T47D (cell line): ENCODE data around the gene DBT.
"Not testable (repeated sequence)": the region's sequence is repeated elsewhere in the genome, so short reads cannot be mapped to it uniquely, and the experiment has no call there.

Experiments used
- DNase-seq, 2 experiments: peaks; one replicate each; pipeline versions ENCODE4 v3.0.0 to v3.0.0-alpha.2; 2011 to 2012; ENCODE audit warnings: low read depth in 1 of 2, low spot score in 1 of 2
- JUND ChIP-seq: IDR thresholded peaks from 2 replicates; pipeline ENCODE4 v1.6.1; 2012; ENCODE audit warnings: low read depth
- in situ Hi-C: cut with HindIII; loops from 2 replicates; pipeline ENCODE4 v1.10.0; 2016; ENCODE audit warnings: low sequenced_read_pairs, low pct_unique_long_range_greater_than_20kb

The DBT gene

DNA sequence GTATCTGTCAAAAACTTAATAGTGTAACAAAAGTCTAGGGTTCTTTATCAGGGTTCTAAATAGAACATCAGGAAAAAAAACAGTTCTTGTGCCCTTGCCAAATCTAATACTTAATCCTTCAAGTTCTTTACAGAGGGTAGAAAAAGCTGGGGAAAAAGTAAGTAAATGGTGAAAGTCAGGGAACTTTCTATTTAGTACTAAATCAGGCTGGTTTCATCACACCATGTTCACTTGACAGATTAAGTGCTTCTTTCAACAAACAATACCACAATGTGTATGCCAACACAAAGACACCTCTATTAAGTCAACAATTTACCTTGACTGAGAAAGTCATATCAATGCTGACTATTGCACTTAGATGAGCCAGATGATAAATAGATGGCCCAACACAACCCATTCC is 9.7 kb downstream of the DBT start:
- in situ Hi-C loops: no loop called here
- DNase-seq: no peak
- no peak for TF ChIP-seq JUND

GRCh38 chr1:100237091-100237490 is 12.5 kb downstream of the DBT start:
- TF ChIP-seq JUND: no peak
- in situ Hi-C loops: no loop called here
- DNase-seq: no peak

- TF ChIP-seq JUND: no peak
- in situ Hi-C loops: no loop called here
- DNase-seq: no peak
Measured at GRCh38 chr1:100234432-100234831, 15.2 kb downstream of the DBT start.

DNA sequence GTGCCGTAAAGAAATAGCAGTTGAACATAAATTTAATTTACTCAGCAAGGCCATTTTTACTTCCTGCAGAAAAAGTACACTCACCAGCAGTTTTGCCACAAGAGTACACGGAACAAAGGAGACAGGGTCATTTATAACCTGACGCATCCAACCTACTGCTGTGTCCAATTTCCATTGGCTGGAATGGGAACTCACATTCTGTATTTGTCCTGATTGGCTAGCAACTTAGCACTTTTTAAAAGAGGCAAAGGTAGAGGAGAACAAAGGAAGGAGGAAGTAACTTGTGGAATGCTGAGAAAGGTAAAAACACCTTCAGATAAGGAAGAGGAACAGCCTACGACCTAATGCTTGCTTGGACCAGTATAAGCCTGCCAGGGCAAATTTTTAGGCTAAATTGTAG is 16.1 kb downstream of the DBT start:
- in situ Hi-C loops, DNase-seq: not testable (repeated sequence)

DNA sequence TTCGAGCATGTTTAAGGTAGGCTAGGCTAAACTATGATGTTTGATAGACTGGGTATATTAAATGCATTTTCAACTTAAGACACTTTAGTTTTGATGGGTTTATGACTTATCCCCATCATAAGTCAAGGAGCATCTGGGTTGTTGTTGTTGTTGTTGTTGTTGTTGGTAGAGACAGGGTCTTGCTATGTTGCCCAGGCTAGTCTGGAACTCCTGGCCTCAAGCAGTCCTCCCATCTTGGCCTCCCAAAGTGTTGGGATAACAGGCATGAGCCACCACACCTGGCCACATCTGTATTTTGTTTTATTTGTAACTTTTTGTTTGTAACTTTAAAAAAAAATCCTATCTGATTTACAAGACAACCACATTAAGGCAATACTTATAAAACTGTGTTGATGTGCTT is 17.5 kb downstream of the DBT start:
- TF ChIP-seq JUND: no peak
- in situ Hi-C loops: no loop called here
- no peak for DNase-seq

- in situ Hi-C loops: no loop called here
- DNase-seq: no peak
- no peak for TF ChIP-seq JUND
Measured at GRCh38 chr1:100231721-100232120, 17.9 kb downstream of the DBT start.

- in situ Hi-C loops: no loop called here
- no peak for DNase-seq
- TF ChIP-seq JUND: no peak
Measured at GRCh38 chr1:100230765-100231164, 18.9 kb downstream of the DBT start.

- no peak for TF ChIP-seq JUND
- in situ Hi-C loops: no loop called here
- DNase-seq: no peak
Measured at GRCh38 chr1:100229681-100230443, 19.8 kb downstream of the DBT start.

GRCh38 chr1:100222428-100222827 is 27.2 kb downstream of the DBT start:
- in situ Hi-C loops: no loop called here
- DNase-seq: no peak
- TF ChIP-seq JUND: no peak

GRCh38 chr1:100219883-100220282 is 29.8 kb downstream of the DBT start:
- in situ Hi-C loops: no loop called here
- no peak for DNase-seq
- TF ChIP-seq JUND: no peak

- no peak for TF ChIP-seq JUND
- no peak for DNase-seq
- in situ Hi-C loops: no loop called here
Measured at GRCh38 chr1:100219457-100219856, 30.2 kb downstream of the DBT start.

GRCh38 chr1:100217834-100218233 is 31.8 kb downstream of the DBT start:
- in situ Hi-C loops: no loop called here
- TF ChIP-seq JUND: no peak
- no peak for DNase-seq

GRCh38 chr1:100215101-100215500 is 34.5 kb downstream of the DBT start:
- in situ Hi-C loops: no loop called here
- DNase-seq: no peak
- no peak for TF ChIP-seq JUND

- TF ChIP-seq JUND: no peak
- in situ Hi-C loops: no loop called here
- no peak for DNase-seq
Measured at GRCh38 chr1:100213141-100213540, 36.5 kb downstream of the DBT start.

GRCh38 chr1:100206301-100206700 is 43.3 kb downstream of the DBT start:
- DNase-seq: no peak
- TF ChIP-seq JUND: no peak
- in situ Hi-C loops: no loop called here

DNA sequence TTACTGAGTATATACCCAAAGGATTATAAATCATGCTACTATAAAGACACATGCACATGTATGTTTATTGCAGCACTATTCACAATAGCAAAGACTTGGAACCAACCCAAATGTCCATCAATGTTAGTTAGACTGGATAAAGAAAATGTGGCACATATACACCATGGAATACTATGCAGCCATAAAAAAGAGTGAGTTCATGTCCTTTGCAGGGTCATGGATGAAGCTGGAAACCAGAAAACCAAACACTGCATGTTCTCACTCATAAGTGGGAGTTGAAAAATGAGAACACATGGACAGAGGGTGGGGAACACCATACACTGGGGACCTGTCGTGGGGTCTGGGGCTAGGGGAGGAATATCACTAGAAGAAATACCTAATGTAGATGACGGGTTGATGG is 44.0 kb downstream of the DBT start:
- in situ Hi-C loops: not testable (repeated sequence)

DNA sequence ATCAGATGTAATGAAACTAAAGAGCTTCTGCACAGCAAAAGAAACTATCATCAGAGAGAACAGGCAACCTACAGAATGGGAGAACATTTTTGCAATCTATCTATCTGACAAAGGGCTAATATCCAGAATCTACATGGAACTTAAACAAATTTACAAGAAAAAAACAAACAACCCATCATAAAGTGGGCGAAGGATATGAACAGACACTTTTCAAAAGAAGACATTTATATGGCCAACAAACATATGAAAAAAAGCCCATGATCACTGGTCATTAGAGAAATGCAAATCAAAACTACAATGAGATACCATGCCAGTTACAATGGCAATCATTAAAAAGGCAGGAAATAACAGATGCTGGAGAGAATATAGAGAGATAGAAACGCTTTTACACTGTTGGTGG is 44.5 kb downstream of the DBT start:
- DNase-seq, in situ Hi-C loops: not testable (repeated sequence)

More for the DNA sequence above, 44.0 kb downstream of the DBT start:
- not testable (repeated sequence) for DNase-seq

GRCh38 chr1:100202703-100203102 is 46.9 kb downstream of the DBT start:
- DNase-seq, in situ Hi-C loops: not testable (repeated sequence)

DNA sequence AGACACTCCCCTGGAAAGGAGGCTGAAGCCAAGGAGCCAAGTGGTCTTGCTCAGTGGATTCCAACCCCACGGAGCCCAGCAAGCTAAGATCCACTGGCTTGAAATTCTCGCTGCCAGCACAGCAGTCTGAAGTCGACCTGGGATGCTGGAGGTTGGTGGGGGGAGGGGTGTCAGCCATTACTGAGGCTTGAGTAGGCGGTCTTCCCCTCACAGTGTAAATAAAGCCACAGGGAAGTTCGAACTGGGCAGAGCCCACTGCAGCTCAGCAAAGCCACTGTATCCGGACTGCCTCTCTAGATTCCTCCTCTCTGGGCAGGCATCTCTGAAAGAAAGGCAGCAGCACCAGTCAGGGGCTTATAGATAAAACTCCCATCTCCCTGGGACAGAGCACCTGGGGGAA is 49.6 kb downstream of the DBT start:
- in situ Hi-C loops, DNase-seq: not testable (repeated sequence)
